ENCODE data around the gene SEMA6A. TPM values are rescaled to one million over a fixed set of nuclear protein-coding genes. Genes with fewer than 3 reads are reported as not detected.

Gene SEMA6A
- total RNA-seq, 1 donor from 2014 or later: 17.8 TPM

DNA sequence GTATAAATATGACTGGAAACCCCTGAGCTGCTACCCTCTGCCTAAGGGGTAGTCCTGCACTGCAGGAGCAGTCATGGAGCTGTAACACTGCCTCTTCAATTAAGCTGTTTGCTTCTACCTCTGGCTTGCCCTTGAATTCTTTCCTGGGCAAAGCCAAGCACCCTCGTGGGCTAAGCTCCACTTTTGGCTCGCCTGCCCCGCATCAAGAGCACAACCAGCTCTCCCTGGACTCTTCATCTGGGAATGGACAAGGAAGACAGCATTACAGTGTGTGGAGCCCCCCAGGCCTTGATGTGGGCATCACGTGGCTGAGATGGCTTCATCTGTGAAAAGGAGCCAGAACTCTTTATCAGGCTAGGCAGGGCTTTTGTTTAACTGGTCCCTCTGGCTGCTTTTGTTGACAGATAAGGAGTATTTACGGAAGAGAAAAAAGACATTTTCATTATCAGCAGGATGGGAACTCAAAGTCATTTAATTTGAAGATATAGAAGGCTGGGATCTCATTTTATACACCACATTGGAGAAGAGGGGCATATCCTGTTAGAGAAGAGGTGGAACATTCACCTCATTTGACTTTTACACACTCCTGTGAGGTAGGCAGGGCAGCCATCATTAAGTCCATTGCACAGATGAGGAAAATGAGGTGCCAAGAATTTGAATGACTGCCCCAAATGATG is 137.8 kb downstream of the SEMA6A start:
- intact Hi-C loops (cut with DNase I): no loop called here
- H3K27ac ChIP-seq: no peak overlapping the region
- no peaks in the 10 kb centered on the region for H3K4me1 ChIP-seq

DNA sequence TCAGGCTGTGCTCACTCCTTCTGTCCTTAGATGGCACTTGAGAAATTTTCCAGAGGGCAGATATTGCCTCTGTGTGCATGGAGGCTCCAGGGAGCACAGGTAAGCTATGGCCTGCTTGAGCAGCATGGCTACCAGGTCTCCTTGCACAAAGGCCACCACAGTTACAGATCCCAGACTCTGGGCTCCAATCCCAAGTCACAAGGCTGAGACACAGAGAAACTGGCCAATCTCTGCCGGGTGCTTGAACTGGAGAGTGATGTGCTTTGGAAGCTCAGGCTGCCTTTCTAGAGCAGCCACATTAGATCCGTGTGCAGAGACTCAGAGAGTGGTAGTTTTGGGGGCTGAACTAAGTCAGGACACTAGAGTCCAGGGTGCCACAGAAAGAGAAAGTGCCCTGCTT is 145.7 kb downstream of the SEMA6A start:
- intact Hi-C loops (cut with DNase I): no loop called here
- TF ChIP-seq, protein P1, sequence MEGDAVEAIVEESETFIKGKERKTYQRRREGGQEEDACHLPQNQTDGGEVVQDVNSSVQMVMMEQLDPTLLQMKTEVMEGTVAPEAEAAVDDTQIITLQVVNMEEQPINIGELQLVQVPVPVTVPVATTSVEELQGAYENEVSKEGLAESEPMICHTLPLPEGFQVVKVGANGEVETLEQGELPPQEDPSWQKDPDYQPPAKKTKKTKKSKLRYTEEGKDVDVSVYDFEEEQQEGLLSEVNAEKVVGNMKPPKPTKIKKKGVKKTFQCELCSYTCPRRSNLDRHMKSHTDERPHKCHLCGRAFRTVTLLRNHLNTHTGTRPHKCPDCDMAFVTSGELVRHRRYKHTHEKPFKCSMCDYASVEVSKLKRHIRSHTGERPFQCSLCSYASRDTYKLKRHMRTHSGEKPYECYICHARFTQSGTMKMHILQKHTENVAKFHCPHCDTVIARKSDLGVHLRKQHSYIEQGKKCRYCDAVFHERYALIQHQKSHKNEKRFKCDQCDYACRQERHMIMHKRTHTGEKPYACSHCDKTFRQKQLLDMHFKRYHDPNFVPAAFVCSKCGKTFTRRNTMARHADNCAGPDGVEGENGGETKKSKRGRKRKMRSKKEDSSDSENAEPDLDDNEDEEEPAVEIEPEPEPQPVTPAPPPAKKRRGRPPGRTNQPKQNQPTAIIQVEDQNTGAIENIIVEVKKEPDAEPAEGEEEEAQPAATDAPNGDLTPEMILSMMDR (IDR thresholded peaks at IDR 0.05): no peak

More for the DNA sequence above, 137.8 kb downstream of the SEMA6A start:
- Histone ChIP-seq H3K27me3 (no peaks in the 10 kb centered on the region), H3K4me3 (no peak overlapping the region), H3K36me3 (no peaks in the 10 kb centered on the region), H3K9me3 (no peaks in the 10 kb centered on the region)
- TF ChIP-seq, protein P1 (IDR thresholded peaks at IDR 0.05): no peak
- no peak for DNase-seq (ENCODE audit: low spot score in 2 of 2)

DNA sequence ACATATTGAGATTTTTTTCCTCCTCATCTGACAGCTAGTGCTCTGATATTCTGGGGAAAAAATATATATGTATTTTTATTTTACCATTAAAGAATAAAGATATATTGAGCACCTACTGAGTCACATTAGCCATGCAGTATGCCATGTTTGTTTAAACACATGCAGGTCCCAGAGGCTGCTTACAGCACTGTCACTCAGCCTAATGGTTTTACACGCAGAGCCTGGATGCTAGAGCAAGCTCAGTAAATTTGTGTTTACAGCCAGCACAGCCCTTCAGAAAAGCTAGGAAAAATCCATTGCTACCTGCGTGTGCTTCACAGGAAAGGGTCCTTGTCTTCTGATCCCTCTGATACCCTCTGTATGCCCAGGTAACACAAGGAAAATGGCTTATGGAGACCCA is 146.2 kb downstream of the SEMA6A start:
- Histone ChIP-seq H3K4me3 (no peak overlapping the region), H3K36me3 (no peaks in the 10 kb centered on the region), H3K4me1 (no peaks in the 10 kb centered on the region), H3K27me3 (no peaks in the 10 kb centered on the region), H3K27ac (no peak overlapping the region), H3K9me3 (no peaks in the 10 kb centered on the region)
- intact Hi-C loops (cut with DNase I): no loop called here
- DNase-seq (ENCODE audit: low spot score in 2 of 2): no peak
- TF ChIP-seq, protein P1 (IDR thresholded peaks at IDR 0.05): no peak

More for the DNA sequence above, 145.7 kb downstream of the SEMA6A start:
- Histone ChIP-seq H3K4me1 (no peaks in the 10 kb centered on the region), H3K36me3 (no peaks in the 10 kb centered on the region), H3K9me3 (no peaks in the 10 kb centered on the region), H3K4me3 (no peak overlapping the region), H3K27me3 (no peaks in the 10 kb centered on the region), H3K27ac (no peak overlapping the region)
- no peak for DNase-seq (ENCODE audit: low spot score in 2 of 2)

DNA sequence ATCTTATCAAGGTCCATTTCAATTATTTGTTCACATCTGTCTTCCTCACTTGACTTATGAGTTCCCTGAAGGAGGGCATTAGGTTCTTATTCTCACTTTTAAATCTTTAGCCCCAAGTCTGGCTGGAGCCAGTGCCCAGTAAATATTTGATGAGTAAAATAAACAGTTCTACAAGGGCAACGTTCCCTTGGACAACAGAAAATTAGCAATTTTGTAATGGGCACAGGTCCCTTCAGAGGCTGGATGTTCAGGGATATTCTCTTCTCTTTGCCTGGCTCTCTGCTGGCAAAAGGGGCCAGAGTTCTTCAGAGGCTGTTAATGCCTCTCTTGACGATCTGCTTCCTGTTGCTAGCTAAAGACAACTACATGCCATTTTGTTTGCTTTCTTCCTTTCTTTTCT is 149.7 kb downstream of the SEMA6A start:
- TF ChIP-seq, protein P1 (IDR thresholded peaks at IDR 0.05): no peak
- Histone ChIP-seq H3K36me3 (no peaks in the 10 kb centered on the region), H3K27ac (no peak overlapping the region), H3K9me3 (no peaks in the 10 kb centered on the region), H3K4me1 (no peaks in the 10 kb centered on the region), H3K27me3 (no peaks in the 10 kb centered on the region), H3K4me3 (no peak overlapping the region)
- DNase-seq (ENCODE audit: low spot score in 2 of 2): no peak
- intact Hi-C loops (cut with DNase I): no loop called here

DNA sequence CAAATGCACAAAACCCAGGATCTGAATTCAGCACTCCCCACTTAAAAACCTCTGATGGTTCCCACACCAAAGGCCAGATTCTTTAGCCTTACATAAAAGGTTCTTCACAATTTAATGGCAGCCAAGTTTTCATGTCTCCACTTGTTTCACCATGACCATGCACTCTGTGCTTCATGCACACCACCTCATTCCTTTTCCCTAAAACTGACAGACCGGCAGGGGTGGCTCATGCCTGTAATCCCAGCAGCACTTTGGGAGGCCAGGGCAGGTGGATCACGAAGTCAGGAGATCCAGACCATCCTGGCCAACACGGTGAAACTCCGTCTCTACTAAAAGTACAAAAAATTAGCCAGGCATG is 150.4 kb downstream of the SEMA6A start:
- no peaks in the 10 kb centered on the region for H3K4me1 ChIP-seq
- TF ChIP-seq, protein P1 (IDR thresholded peaks at IDR 0.05): no peak
- intact Hi-C loops (cut with DNase I): no loop called here
- no peaks in the 10 kb centered on the region for H3K36me3 ChIP-seq
- H3K27me3 ChIP-seq: no peaks in the 10 kb centered on the region
- no peak overlapping the region for H3K27ac ChIP-seq
- H3K4me3 ChIP-seq: no peak overlapping the region
- DNase-seq (ENCODE audit: low spot score in 2 of 2): no peak
- no peaks in the 10 kb centered on the region for H3K9me3 ChIP-seq

Measured in ascending aorta (tissue), 2 donors.